SK-N-SH treated with all-trans-retinoic acid at 6 μM for 48 hours (cell line): Measurements from ENCODE around the gene SUMF2.
"Not testable (repeated sequence)": the region's sequence is repeated elsewhere in the genome, so short reads cannot be mapped to it uniquely, and the experiment has no call there.

Experiments
- ATAC-seq: fragments of 200-7000 bp; cut with Tn5 transposase; 3 replicates; pipeline ENCODE4 v1.9.1; 2020; ENCODE audit warnings: mild to moderate bottlenecking, moderate library complexity
- ARNTL ChIP-seq: fragments of 450-650 bp; formaldehyde crosslinking; IDR thresholded peaks from 2 replicates; pipeline ENCODE4 v1.5.0; 2020; ENCODE audit warnings: low read depth, mild to moderate bottlenecking, moderate library complexity, borderline replicate concordance
- BACH2 ChIP-seq: fragments of 250-450 bp; sonication (Bioruptor Pico); IDR thresholded peaks from 2 replicates; pipeline ENCODE4 v1.9.0; 2021; ENCODE audit warnings: mild to moderate bottlenecking, borderline replicate concordance
- CSDC2 ChIP-seq: fragments of 250-450 bp; sonication (Bioruptor Pico); IDR thresholded peaks from 2 replicates; pipeline ENCODE4 v1.5.0; 2020; ENCODE audit warnings: mild to moderate bottlenecking, moderate library complexity
- ESRRG ChIP-seq: fragments of 250-450 bp; sonication (Bioruptor Pico); IDR thresholded peaks from 2 replicates; pipeline ENCODE4 v1.6.1; 2021; ENCODE audit warnings: mild to moderate bottlenecking
- GLIS3 ChIP-seq: fragments of 250-450 bp; sonication (Bioruptor Pico); IDR thresholded peaks from 2 replicates; pipeline ENCODE4 v1.5.0; 2020; ENCODE audit warnings: mild to moderate bottlenecking, moderate library complexity
- ISL1 ChIP-seq: fragments of 250-450 bp; sonication (Bioruptor Pico); IDR thresholded peaks from 2 replicates; pipeline ENCODE4 v2.1.2; 2022; ENCODE audit warnings: mild to moderate bottlenecking, moderate library complexity
- RARB ChIP-seq: fragments of 250-450 bp; sonication (Bioruptor Pico); IDR thresholded peaks from 2 replicates; pipeline ENCODE4 v1.8.0; 2021; ENCODE audit warnings: mild to moderate bottlenecking, moderate library complexity
- TCF4 ChIP-seq: fragments of 250-450 bp; sonication (Bioruptor Pico); IDR thresholded peaks from 2 replicates; pipeline ENCODE4 v1.8.0; 2021; ENCODE audit warnings: mild to moderate bottlenecking, moderate library complexity, borderline replicate concordance
- TOX ChIP-seq: fragments of 250-450 bp; sonication (Bioruptor Pico); IDR thresholded peaks from 2 replicates; pipeline ENCODE4 v1.8.0; 2021; ENCODE audit warnings: mild to moderate bottlenecking, moderate library complexity, borderline replicate concordance
- ZC3H10 ChIP-seq: fragments of 250-450 bp; sonication (Bioruptor Pico); IDR thresholded peaks from 2 replicates; pipeline ENCODE4 v1.5.1; 2021; ENCODE audit warnings: mild to moderate bottlenecking, moderate library complexity
- ZFP3 ChIP-seq: fragments of 250-450 bp; sonication (Bioruptor Pico); IDR thresholded peaks from 2 replicates; pipeline ENCODE4 v1.5.0; 2020; ENCODE audit warnings: mild to moderate bottlenecking, moderate library complexity
- ZFP30 ChIP-seq: fragments of 450-650 bp; formaldehyde crosslinking; IDR thresholded peaks from 2 replicates; pipeline ENCODE4 v1.5.0; 2022; ENCODE audit warnings: mild to moderate bottlenecking, moderate library complexity
- ZNF565 ChIP-seq: fragments of 450-650 bp; formaldehyde crosslinking; conservative IDR thresholded peaks from 2 replicates; pipeline ENCODE4 v1.5.0; 2020; ENCODE audit warnings: low read depth, mild to moderate bottlenecking, moderate library complexity
- ZNF8 ChIP-seq: fragments of 450-650 bp; formaldehyde crosslinking; IDR thresholded peaks from 2 replicates; pipeline ENCODE4 v1.5.0; 2020; ENCODE audit warnings: mild to moderate bottlenecking, moderate library complexity
- TF ChIP-seq, protein P1 (sequence below): fragments of 250-450 bp; sonication (Bioruptor Pico); IDR thresholded peaks from 2 replicates; pipeline ENCODE4 v1.8.0; 2021; ENCODE audit warnings: low read depth, mild to moderate bottlenecking, moderate library complexity, borderline replicate concordance
- TF ChIP-seq, protein P2 (sequence below): fragments of 250-450 bp; sonication (Bioruptor Pico); IDR thresholded peaks from 2 replicates; pipeline ENCODE4 v1.5.1; 2021; ENCODE audit warnings: mild to moderate bottlenecking, moderate library complexity
- TF ChIP-seq, protein P3 (sequence below): fragments of 250-450 bp; sonication (Bioruptor Pico); IDR thresholded peaks from 2 replicates; pipeline ENCODE4 v1.8.0; 2020; ENCODE audit warnings: mild to moderate bottlenecking, moderate library complexity, borderline replicate concordance
- TF ChIP-seq, protein P4 (sequence below): fragments of 250-450 bp; sonication (Bioruptor Pico); IDR thresholded peaks from 2 replicates; pipeline ENCODE4 v1.5.0; 2020; ENCODE audit warnings: mild to moderate bottlenecking, moderate library complexity
- TF ChIP-seq, protein P5 (sequence below): fragments of 250-450 bp; sonication (Bioruptor Pico); IDR thresholded peaks from 2 replicates; pipeline ENCODE4 v1.5.1; 2020; ENCODE audit warnings: low read depth, mild to moderate bottlenecking, moderate library complexity

Gene SUMF2

DNA sequence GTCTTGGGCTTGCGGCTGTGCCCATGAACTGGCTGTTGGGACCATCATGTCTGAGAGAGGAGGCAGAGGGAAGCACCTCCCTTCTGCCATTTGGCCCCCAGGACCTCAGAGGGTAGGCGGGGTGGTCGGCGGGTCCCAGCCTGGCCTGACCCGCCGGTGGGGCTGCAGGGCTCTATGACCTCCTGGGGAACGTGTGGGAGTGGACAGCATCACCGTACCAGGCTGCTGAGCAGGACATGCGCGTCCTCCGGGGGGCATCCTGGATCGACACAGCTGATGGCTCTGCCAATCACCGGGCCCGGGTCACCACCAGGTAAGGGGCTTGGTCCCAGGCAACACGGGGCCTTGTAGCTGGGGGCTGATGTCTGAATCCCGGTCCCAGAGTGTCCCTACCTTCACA is 14.1 kb downstream of the SUMF2 start:
- TF ChIP-seq ZNF8 (CRISPR knock-in tag), result no peak
- TF ChIP-seq, all 23 proteins: peak for 0
- ATAC-seq, result no peak

DNA sequence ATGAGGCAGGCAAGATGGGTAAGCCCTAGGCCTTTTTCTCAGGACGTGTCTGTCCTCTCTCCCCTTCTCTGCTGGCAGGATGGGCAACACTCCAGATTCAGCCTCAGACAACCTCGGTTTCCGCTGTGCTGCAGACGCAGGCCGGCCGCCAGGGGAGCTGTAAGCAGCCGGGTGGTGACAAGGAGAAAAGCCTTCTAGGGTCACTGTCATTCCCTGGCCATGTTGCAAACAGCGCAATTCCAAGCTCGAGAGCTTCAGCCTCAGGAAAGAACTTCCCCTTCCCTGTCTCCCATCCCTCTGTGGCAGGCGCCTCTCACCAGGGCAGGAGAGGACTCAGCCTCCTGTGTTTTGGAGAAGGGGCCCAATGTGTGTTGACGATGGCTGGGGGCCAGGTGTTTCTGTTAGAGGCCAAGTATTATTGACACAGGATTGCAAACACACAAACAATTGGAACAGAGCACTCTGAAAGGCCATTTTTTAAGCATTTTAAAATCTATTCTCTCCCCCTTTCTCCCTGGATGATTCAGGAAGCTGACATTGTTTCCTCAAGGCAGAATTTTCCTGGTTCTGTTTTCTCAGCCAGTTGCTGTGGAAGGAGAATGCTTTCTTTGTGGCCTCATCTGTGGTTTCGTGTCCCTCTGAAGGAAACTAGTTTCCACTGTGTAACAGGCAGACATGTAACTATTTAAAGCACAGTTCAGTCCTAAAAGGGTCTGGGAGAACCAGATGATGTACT is 15.5 kb downstream of the SUMF2 start:
- peak; percentile 82 for ATAC-seq
- TF ChIP-seq, protein P1, sequence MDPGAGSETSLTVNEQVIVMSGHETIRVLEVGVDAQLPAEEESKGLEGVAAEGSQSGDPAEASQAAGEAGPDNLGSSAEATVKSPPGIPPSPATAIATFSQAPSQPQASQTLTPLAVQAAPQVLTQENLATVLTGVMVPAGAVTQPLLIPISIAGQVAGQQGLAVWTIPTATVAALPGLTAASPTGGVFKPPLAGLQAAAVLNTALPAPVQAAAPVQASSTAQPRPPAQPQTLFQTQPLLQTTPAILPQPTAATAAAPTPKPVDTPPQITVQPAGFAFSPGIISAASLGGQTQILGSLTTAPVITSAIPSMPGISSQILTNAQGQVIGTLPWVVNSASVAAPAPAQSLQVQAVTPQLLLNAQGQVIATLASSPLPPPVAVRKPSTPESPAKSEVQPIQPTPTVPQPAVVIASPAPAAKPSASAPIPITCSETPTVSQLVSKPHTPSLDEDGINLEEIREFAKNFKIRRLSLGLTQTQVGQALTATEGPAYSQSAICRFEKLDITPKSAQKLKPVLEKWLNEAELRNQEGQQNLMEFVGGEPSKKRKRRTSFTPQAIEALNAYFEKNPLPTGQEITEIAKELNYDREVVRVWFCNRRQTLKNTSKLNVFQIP (CRISPR knock-in tag), result no peak
- TF ChIP-seq ISL1 (CRISPR knock-in tag) (no peak), RARB (CRISPR knock-in tag) (no peak), ZC3H10 (CRISPR knock-in tag) (no peak), TCF4 (CRISPR knock-in tag) (peak; percentile 39; the same call in 1 of the 2 replicates), GLIS3 (no peak), ZNF565 (no peak), ARNTL (no peak), BACH2 (CRISPR knock-in tag) (no peak), ZFP30 (no peak), ZFP3 (CRISPR knock-in tag) (no peak)
- TF ChIP-seq, protein P2, sequence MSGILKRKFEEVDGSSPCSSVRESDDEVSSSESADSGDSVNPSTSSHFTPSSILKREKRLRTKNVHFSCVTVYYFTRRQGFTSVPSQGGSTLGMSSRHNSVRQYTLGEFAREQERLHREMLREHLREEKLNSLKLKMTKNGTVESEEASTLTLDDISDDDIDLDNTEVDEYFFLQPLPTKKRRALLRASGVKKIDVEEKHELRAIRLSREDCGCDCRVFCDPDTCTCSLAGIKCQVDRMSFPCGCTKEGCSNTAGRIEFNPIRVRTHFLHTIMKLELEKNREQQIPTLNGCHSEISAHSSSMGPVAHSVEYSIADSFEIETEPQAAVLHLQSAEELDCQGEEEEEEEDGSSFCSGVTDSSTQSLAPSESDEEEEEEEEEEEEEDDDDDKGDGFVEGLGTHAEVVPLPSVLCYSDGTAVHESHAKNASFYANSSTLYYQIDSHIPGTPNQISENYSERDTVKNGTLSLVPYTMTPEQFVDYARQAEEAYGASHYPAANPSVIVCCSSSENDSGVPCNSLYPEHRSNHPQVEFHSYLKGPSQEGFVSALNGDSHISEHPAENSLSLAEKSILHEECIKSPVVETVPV (CRISPR knock-in tag), result no peak
- TF ChIP-seq, protein P3, sequence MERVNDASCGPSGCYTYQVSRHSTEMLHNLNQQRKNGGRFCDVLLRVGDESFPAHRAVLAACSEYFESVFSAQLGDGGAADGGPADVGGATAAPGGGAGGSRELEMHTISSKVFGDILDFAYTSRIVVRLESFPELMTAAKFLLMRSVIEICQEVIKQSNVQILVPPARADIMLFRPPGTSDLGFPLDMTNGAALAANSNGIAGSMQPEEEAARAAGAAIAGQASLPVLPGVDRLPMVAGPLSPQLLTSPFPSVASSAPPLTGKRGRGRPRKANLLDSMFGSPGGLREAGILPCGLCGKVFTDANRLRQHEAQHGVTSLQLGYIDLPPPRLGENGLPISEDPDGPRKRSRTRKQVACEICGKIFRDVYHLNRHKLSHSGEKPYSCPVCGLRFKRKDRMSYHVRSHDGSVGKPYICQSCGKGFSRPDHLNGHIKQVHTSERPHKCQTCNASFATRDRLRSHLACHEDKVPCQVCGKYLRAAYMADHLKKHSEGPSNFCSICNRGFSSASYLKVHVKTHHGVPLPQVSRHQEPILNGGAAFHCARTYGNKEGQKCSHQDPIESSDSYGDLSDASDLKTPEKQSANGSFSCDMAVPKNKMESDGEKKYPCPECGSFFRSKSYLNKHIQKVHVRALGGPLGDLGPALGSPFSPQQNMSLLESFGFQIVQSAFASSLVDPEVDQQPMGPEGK, result no peak; the same call in 1 of the 2 replicates
- TF ChIP-seq, protein P4, sequence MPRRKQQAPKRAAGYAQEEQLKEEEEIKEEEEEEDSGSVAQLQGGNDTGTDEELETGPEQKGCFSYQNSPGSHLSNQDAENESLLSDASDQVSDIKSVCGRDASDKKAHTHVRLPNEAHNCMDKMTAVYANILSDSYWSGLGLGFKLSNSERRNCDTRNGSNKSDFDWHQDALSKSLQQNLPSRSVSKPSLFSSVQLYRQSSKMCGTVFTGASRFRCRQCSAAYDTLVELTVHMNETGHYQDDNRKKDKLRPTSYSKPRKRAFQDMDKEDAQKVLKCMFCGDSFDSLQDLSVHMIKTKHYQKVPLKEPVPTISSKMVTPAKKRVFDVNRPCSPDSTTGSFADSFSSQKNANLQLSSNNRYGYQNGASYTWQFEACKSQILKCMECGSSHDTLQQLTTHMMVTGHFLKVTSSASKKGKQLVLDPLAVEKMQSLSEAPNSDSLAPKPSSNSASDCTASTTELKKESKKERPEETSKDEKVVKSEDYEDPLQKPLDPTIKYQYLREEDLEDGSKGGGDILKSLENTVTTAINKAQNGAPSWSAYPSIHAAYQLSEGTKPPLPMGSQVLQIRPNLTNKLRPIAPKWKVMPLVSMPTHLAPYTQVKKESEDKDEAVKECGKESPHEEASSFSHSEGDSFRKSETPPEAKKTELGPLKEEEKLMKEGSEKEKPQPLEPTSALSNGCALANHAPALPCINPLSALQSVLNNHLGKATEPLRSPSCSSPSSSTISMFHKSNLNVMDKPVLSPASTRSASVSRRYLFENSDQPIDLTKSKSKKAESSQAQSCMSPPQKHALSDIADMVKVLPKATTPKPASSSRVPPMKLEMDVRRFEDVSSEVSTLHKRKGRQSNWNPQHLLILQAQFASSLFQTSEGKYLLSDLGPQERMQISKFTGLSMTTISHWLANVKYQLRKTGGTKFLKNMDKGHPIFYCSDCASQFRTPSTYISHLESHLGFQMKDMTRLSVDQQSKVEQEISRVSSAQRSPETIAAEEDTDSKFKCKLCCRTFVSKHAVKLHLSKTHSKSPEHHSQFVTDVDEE (CRISPR knock-in tag), result peak; percentile 75; the same call in 1 of the 2 replicates
- TF ChIP-seq, protein P5, sequence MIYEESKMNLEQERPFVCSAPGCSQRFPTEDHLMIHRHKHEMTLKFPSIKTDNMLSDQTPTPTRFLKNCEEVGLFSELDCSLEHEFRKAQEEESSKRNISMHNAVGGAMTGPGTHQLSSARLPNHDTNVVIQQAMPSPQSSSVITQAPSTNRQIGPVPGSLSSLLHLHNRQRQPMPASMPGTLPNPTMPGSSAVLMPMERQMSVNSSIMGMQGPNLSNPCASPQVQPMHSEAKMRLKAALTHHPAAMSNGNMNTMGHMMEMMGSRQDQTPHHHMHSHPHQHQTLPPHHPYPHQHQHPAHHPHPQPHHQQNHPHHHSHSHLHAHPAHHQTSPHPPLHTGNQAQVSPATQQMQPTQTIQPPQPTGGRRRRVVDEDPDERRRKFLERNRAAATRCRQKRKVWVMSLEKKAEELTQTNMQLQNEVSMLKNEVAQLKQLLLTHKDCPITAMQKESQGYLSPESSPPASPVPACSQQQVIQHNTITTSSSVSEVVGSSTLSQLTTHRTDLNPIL, result no peak

DNA sequence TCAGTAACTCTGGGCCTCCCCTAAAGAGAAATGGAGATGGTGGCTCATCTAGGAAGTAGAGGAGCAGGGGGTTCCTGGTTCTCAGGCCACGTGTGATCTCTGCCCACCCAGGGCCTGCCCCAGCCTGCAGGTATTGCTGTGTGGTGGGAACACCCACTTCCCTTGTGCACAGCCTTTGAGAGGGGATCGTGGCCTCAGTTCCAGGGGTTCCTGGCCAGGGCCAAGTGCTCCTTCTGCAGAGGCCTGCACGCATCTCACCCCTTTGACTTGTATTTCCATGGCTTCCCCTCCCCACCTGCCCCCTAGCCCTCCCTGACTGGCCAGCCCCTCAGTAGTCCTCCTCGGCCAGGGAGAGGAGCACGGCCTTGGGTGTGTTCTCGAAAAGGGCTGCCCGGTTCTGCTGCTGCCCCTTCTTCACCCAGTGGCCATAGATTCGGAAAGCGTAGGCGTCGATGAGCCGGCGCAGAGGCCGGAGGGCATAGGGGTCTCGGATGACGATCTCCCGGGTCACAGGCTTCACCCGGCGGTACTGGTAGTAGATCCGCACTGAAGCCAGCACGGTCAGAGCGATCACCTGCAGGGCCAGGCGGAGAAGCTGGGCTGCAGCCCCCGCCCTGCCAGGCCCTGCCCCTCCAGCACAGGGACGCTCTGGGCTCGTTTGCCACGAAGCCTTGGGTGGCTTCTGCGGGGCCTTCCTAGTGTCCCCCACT is 16.8 kb downstream of the SUMF2 start:
- ATAC-seq, result not testable (repeated sequence)

DNA sequence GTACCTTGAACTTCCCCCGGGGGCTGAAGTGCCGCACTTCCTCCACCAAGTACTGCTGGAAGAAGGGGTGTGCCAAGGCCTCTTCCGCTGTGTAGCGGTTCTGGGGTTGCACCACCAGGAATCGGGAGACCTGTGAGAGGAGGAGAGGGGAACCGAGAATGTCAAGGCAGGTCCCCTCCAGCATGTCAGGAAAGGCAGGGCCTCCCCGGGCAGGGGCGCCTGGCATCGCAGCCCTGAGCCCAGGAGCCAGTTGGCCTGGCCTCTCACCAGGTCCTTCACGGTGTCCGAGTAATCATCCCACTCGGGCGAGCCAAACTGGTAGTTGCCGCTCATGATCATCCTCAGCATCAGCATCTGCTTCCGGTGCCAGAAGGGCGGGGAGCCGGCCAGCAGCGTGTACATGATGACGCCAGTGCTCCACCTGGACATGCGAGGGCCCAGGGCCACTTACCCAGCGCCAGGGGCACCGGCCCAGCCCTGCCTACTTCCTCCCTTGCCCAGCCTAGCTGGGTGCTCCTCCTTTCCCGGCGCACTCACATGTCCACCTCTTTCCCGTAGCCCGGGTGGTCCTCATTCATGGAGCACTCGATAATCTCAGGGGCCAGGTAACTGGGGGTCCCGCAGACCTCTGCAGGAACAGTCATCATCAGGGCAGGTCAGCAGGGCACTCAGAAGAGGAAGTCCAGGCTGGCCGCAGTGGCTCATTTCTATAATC is 17.7 kb downstream of the SUMF2 start:
- no peak for ATAC-seq
- no peak for TF ChIP-seq CSDC2 (CRISPR knock-in tag)
- no peak for TF ChIP-seq RARB (CRISPR knock-in tag)
- TF ChIP-seq ZFP3 (CRISPR knock-in tag), result no peak
- TF ChIP-seq ZNF565, result no peak
- no peak for TF ChIP-seq GLIS3
- TF ChIP-seq ESRRG (CRISPR knock-in tag), result no peak
- no peak for TF ChIP-seq BACH2 (CRISPR knock-in tag)
- no peak for TF ChIP-seq TOX
- TF ChIP-seq, protein P3, result no peak
- TF ChIP-seq, protein P4 (CRISPR knock-in tag), result no peak
- TF ChIP-seq ZFP30, result no peak
